GM12873 (cell line): Measurements from ENCODE around the gene HOXA3.

Experiments used
- TF ChIP-seq, protein P1 (sequence below): IDR thresholded peaks from 2 replicates; pipeline ENCODE4 v1.5.1; 2012; ENCODE audit warnings: low read depth, mild to moderate bottlenecking, moderate library complexity, low read length, control low read depth; ENCODE audit not compliant: insufficient read depth; ENCODE audit errors: missing control alignments

The HOXA3 gene

DNA sequence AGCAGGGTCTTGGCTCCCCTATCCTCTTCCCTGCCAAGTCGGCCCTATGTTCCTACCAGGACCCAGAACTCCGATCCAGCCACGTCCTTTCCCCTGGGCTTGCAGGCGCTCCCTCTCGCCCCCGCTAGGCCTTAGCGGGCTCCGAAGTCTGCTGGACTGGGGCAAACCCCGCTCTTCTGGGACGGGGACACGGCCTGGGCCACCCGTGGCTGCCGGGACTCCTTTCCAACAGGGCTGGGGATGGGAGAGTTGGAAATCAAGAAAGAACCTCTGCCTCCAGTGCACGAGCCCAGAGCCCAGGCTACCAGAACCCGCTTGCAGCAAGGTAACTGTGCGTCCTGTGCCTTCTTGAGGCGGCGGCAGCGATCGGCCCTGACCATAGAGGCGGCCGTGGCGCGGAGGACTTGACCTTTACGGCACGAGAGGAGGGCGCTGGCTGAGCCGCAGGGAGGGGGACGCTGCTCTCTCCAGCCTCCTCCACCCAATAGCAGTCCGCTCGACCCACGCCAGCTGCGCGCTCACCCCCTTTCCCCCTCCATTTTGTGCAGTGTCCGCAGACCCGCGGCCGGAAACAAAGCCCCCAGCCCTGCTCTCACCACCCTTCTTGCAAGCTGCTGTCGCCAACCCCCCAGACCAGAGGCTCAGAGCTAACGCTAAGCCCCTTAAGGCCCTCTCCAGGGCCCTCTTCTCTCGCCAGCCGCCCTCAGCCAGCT, 39.6 kb upstream of the HOXA3 start:
- TF ChIP-seq, protein P1, sequence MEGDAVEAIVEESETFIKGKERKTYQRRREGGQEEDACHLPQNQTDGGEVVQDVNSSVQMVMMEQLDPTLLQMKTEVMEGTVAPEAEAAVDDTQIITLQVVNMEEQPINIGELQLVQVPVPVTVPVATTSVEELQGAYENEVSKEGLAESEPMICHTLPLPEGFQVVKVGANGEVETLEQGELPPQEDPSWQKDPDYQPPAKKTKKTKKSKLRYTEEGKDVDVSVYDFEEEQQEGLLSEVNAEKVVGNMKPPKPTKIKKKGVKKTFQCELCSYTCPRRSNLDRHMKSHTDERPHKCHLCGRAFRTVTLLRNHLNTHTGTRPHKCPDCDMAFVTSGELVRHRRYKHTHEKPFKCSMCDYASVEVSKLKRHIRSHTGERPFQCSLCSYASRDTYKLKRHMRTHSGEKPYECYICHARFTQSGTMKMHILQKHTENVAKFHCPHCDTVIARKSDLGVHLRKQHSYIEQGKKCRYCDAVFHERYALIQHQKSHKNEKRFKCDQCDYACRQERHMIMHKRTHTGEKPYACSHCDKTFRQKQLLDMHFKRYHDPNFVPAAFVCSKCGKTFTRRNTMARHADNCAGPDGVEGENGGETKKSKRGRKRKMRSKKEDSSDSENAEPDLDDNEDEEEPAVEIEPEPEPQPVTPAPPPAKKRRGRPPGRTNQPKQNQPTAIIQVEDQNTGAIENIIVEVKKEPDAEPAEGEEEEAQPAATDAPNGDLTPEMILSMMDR: no peak

GRCh38 chr7:27191161-27191731, 38.9 kb upstream of the HOXA3 start:
- TF ChIP-seq, protein P1: no peak

DNA sequence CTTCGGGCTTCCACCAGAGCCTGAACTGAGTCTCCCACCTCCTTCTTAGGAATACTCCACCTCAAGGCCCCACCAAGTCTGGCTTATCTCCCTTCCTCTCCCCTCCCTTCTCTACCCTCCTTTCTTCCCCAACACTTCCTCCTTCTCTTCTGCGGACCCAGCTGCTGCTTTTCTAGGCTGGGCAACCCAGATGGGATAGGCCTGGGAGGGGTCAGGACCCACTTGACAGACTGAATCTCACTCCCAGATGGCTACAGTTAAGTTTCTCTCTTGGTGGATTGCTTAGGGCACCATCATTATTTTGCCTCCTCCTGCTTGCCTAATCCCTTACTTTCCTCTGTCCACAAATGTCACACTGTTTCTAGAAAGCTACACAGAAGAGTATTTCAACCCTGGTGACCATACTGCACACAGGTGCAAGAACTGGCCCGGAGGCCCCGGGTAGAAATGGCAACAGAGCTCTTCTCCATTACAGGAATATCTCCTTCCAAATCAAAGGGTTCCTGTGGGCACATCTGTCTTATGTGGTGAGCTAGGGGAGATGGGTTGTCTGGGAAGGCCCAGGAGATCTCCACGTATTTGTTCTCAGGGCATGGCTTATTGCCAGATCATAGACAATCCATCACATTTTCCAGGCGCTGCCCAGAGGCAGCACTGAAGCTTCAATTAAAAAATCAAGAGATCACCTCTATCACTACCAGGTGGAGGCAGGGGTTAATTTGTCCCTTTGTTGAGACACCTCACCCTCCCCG, 37.8 kb upstream of the HOXA3 start:
- TF ChIP-seq, protein P1: no peak

DNA sequence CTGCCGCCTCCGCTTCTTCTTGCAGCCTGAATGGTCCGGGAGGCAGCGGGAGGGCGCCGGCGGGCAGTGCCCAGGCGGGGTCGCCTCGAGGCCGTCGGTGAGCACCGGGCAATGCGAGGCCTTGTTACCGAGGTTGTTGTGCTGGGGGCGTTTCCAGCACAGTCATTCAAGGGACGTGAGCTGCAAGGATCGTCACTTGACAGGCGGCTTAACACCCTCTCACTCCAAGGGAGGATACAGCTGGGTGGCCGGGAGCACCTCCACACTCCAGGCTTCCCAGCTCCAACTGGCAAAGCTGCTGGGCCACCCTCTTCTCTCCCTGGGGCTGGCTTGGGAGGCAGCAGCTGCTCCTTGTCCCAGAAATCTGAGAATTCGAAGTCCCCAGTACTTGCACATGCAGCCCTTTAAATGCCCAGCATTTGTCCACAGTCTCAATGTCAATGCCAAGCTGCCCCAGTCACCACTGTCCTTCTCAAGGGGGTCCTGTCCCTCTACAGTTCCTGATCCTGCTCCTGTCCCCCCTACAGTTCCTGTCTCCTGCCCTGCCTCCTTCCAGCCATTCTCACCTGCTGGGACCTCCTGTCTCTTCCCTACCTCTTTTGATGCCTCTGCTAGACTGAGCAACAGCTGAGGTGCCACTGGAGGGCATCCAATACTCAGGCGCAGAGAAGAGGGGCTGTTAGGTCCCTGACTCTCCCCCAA, 37.1 kb upstream of the HOXA3 start:
- TF ChIP-seq, protein P1: no peak

DNA sequence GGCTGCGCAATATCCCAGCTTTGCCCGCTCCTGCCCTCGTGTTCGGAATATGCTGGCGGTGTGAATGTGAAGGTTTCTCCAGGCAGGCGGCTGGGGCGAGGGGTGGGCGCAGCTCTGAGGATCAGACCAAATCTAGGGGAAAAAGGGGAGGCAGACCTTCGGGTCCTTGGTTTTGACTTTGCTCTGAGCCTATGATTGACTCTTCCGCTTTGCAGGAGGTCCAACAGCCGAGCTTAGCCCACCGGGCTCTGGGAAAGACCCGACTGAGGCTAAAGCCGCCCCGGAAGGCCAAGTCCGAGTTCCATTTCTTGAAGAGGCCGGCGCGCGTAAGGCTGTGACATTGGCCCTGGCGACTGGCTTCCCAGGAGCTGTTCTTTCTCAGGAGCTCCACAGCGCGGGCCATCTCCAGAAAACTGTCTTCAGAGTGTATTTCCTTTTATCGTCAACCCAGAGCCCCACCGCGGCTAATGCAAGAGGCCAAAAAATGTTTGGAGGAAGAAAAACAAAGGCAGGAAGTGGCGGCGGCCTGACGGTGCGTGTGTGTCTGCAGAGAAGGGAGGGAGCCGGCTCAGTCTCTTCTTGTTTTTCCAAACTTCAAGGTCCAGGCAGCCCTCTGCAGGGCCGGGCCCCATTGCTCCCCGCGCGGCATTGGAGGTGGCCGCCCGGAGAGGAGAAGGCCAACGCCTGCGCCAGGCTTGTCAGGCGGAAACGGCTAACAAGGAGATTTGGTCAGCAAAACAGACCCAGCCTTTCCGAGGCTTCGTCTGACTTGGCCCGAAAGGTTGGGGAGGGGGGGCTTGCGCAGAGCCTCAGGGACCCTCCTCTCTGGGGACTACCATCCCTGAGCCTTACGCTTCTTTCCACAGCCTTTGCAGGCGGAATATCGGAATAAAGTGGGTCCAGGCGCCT, 36.3 kb upstream of the HOXA3 start:
- TF ChIP-seq, protein P1: no peak

GRCh38 chr7:27187475-27188385, 35.3 kb upstream of the HOXA3 start:
- TF ChIP-seq, protein P1: no peak
